ENCODE measurements around the gene STON2.

The STON2 gene

GRCh38 chr14:81265636-81266169 is 134.4 kb downstream of the STON2 start:
- in situ Hi-C loops (cut with MboI; ENCODE audit: low pct_unique_long_range_greater_than_20kb, low sequenced_read_pairs, unreplicated experiment): loop anchor here (10.0 kb wide), 1 partner anchor 199 kb away; no protein-coding TSS in a partner anchor
- TF ChIP-seq CTCF (IDR thresholded peaks at IDR 0.05; ENCODE audit: extremely low read depth, insufficient read depth, missing control alignments): no peak
- no peak for DNase-seq (ENCODE audit: low spot score)

- in situ Hi-C loops (cut with MboI; ENCODE audit: low pct_unique_long_range_greater_than_20kb, low sequenced_read_pairs, unreplicated experiment): loop anchor here (10.0 kb wide), 1 partner anchor 200 kb away; no protein-coding TSS in a partner anchor
- DNase-seq (ENCODE audit: low spot score): no peak
- TF ChIP-seq CTCF (IDR thresholded peaks at IDR 0.05; ENCODE audit: extremely low read depth, insufficient read depth, missing control alignments): no peak
These were observed 135.5 kb downstream of the STON2 start for GRCh38 chr14:81264671-81265070.

GRCh38 chr14:81263777-81264410 is 136.2 kb downstream of the STON2 start:
- DNase-seq (ENCODE audit: low spot score): no peak
- no peak for TF ChIP-seq CTCF (IDR thresholded peaks at IDR 0.05; ENCODE audit: extremely low read depth, insufficient read depth, missing control alignments)
- in situ Hi-C loops (cut with MboI; ENCODE audit: low pct_unique_long_range_greater_than_20kb, low sequenced_read_pairs, unreplicated experiment): loop anchor here (10.0 kb wide), 1 partner anchor 201 kb away; no protein-coding TSS in a partner anchor

- TF ChIP-seq CTCF (IDR thresholded peaks at IDR 0.05; ENCODE audit: extremely low read depth, insufficient read depth, missing control alignments): no peak
- DNase-seq (ENCODE audit: low spot score): no peak
- in situ Hi-C loops (cut with MboI; ENCODE audit: low pct_unique_long_range_greater_than_20kb, low sequenced_read_pairs, unreplicated experiment): loop anchor here (10.0 kb wide), 1 partner anchor 204 kb away; no protein-coding TSS in a partner anchor
These were observed 138.9 kb downstream of the STON2 start for GRCh38 chr14:81261176-81261575.

GRCh38 chr14:81260732-81261131 is 139.4 kb downstream of the STON2 start:
- no peak for TF ChIP-seq CTCF (IDR thresholded peaks at IDR 0.05; ENCODE audit: extremely low read depth, insufficient read depth, missing control alignments)
- in situ Hi-C loops (cut with MboI; ENCODE audit: low pct_unique_long_range_greater_than_20kb, low sequenced_read_pairs, unreplicated experiment): loop anchor here (10.0 kb wide), 1 partner anchor 204 kb away; no protein-coding TSS in a partner anchor
- DNase-seq (ENCODE audit: low spot score): no peak

GRCh38 chr14:81256289-81256960 is 143.7 kb downstream of the STON2 start:
- in situ Hi-C loops (cut with MboI; ENCODE audit: low pct_unique_long_range_greater_than_20kb, low sequenced_read_pairs, unreplicated experiment): no loop called here

More at GRCh38 chr14:81256289-81256960, 143.7 kb downstream of the STON2 start:
- DNase-seq (ENCODE audit: low spot score): no peak
- no peak for TF ChIP-seq CTCF (IDR thresholded peaks at IDR 0.05; ENCODE audit: extremely low read depth, insufficient read depth, missing control alignments)

All from GM13977 (cell line).